Measurements from ENCODE around the gene OSBPL10. TPM values are rescaled to one million over a fixed set of nuclear protein-coding genes. Genes with fewer than 3 reads are reported as not detected.

OSBPL10 gene
- total RNA-seq, 1 experiment from 2014 or later, result 2.3 TPM

GRCh38 chr3:31927811-31928210, 53.3 kb downstream of the OSBPL10 start:
- intact Hi-C loops (cut with micrococcal nuclease; ENCODE audit: unreplicated experiment), result no loop called here
- Histone ChIP-seq H3K27ac (ENCODE audit: low read depth, low read length, poor library complexity, severe bottlenecking) (no peak overlapping the region), H3K27me3 (replicated peaks; ENCODE audit: insufficient read depth, low read depth, low read length, poor library complexity) (no peaks in the 10 kb centered on the region), H3K36me3 (ENCODE audit: insufficient read depth, low read length, poor library complexity, severe bottlenecking) (no peaks in the 10 kb centered on the region), H3K4me3 (ENCODE audit: low read depth, low read length, poor library complexity, severe bottlenecking) (no peak overlapping the region), H3K4me1 (ENCODE audit: insufficient read depth, low read length, poor library complexity, severe bottlenecking) (no peaks in the 10 kb centered on the region), H3K9me3 (ENCODE audit: low read depth, low read length, poor library complexity, severe bottlenecking) (no peaks in the 10 kb centered on the region)
- no TSS peak for BruUV-seq (replicated peaks)
- no peak for TF ChIP-seq EZH2 (IDR thresholded peaks at IDR 0.05; ENCODE audit: borderline replicate concordance, low read depth, low read length, poor library complexity, severe bottlenecking)
- no peak for TF ChIP-seq CTCF (conservative IDR thresholded peaks at IDR 0.05; ENCODE audit: low read depth, low read length)
- ChIA-PET POLR2A (ENCODE audit: low non-redundant PET) (no interaction called here), CTCF (no interaction called here)
- DNase-seq (ENCODE audit: low spot score), result no peak

GRCh38 chr3:31926543-31926942, 54.5 kb downstream of the OSBPL10 start:
- TF ChIP-seq CTCF (conservative IDR thresholded peaks at IDR 0.05; ENCODE audit: low read depth, low read length) (no peak), EZH2 (IDR thresholded peaks at IDR 0.05; ENCODE audit: borderline replicate concordance, low read depth, low read length, poor library complexity, severe bottlenecking) (no peak)
- BruUV-seq (replicated peaks), result no TSS peak

GRCh38 chr3:31925271-31925630, 55.8 kb downstream of the OSBPL10 start:
- Histone ChIP-seq H3K27ac (ENCODE audit: low read depth, low read length, poor library complexity, severe bottlenecking) (no peak overlapping the region), H3K4me1 (ENCODE audit: insufficient read depth, low read length, poor library complexity, severe bottlenecking) (no peaks in the 10 kb centered on the region), H3K27me3 (replicated peaks; ENCODE audit: insufficient read depth, low read depth, low read length, poor library complexity) (no peaks in the 10 kb centered on the region), H3K36me3 (ENCODE audit: insufficient read depth, low read length, poor library complexity, severe bottlenecking) (no peaks in the 10 kb centered on the region), H3K9me3 (ENCODE audit: low read depth, low read length, poor library complexity, severe bottlenecking) (no peaks in the 10 kb centered on the region), H3K4me3 (ENCODE audit: low read depth, low read length, poor library complexity, severe bottlenecking) (no peak overlapping the region)
- CTCF ChIA-PET, result no interaction called here
- intact Hi-C loops (cut with micrococcal nuclease; ENCODE audit: unreplicated experiment), result no loop called here
- POLR2A ChIA-PET (ENCODE audit: low non-redundant PET), result no interaction called here
- TF ChIP-seq CTCF (conservative IDR thresholded peaks at IDR 0.05; ENCODE audit: low read depth, low read length) (no peak), EZH2 (IDR thresholded peaks at IDR 0.05; ENCODE audit: borderline replicate concordance, low read depth, low read length, poor library complexity, severe bottlenecking) (no peak)
- DNase-seq (ENCODE audit: low spot score), result no peak
- no TSS peak for BruUV-seq (replicated peaks)

More at GRCh38 chr3:31926543-31926942, 54.5 kb downstream of the OSBPL10 start:
- POLR2A ChIA-PET (ENCODE audit: low non-redundant PET), result no interaction called here
- H3K4me3 ChIP-seq (ENCODE audit: low read depth, low read length, poor library complexity, severe bottlenecking), result no peak overlapping the region
- CTCF ChIA-PET, result no interaction called here
- no peaks in the 10 kb centered on the region for H3K36me3 ChIP-seq (ENCODE audit: insufficient read depth, low read length, poor library complexity, severe bottlenecking)
- intact Hi-C loops (cut with micrococcal nuclease; ENCODE audit: unreplicated experiment), result no loop called here
- no peaks in the 10 kb centered on the region for H3K9me3 ChIP-seq (ENCODE audit: low read depth, low read length, poor library complexity, severe bottlenecking)
- no peak for DNase-seq (ENCODE audit: low spot score)
- no peak overlapping the region for H3K27ac ChIP-seq (ENCODE audit: low read depth, low read length, poor library complexity, severe bottlenecking)
- no peaks in the 10 kb centered on the region for H3K27me3 ChIP-seq (replicated peaks; ENCODE audit: insufficient read depth, low read depth, low read length, poor library complexity)
- H3K4me1 ChIP-seq (ENCODE audit: insufficient read depth, low read length, poor library complexity, severe bottlenecking), result no peaks in the 10 kb centered on the region
